ENCODE results near the gene TEX22.

Gene TEX22

DNA sequence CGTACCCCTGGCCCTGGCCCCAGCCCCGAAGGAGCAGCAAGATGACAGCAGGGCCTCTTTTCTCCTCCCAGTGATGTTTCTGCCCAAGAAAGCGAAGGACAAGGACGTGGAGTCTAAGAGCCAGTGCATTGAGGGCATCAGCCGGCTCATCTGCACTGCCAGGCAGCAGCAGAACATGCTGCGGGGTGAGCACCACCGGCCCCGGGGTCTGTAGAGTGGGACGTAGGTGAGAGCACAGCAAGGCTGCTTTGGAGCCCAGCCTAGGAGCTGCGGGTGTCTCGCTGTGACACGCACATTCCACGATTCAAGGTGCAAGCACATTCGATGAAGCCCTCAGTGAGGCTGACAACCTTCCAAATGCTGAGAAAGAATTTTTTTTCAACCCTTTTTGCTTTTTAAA is 5.2 kb upstream of the TEX22 start:
- TF ChIP-seq CTCF (conservative IDR thresholded peaks at IDR 0.05; ENCODE audit: low read length) = no peak
- TF ChIP-seq EZH2phosphoT487 (IDR thresholded peaks at IDR 0.05; ENCODE audit: borderline replicate concordance) = no peak
- Histone ChIP-seq H3K9me2 (replicated peaks; ENCODE audit: low read depth, low read length) (no peaks in the 10 kb centered on the region), H3K36me3 (ENCODE audit: insufficient read depth, low read length) (no peaks in the 10 kb centered on the region), H3K27me3 (ENCODE audit: insufficient read depth, low read length, poor library complexity, severe bottlenecking) (no peaks in the 10 kb centered on the region), H2AFZ (ENCODE audit: low read length) (no peak overlapping the region), H3F3A (ENCODE audit: low read depth) (no peaks in the 10 kb centered on the region), H3K9me3 (ENCODE audit: insufficient read depth, low read depth, low read length) (no peaks in the 10 kb centered on the region), H3K4me3 (ENCODE audit: low read length, poor library complexity, severe bottlenecking) (no peak overlapping the region), H3K9ac (ENCODE audit: low read depth, low read length, poor library complexity, severe bottlenecking) (no peak overlapping the region), H3K79me2 (ENCODE audit: insufficient read depth, low read length) (no peaks in the 10 kb centered on the region), H3K4me1 (ENCODE audit: insufficient read depth, low read length, poor library complexity, severe bottlenecking) (peaks cover 54% of the 10 kb centered on the region), H4K20me1 (ENCODE audit: insufficient read depth, low read length, poor library complexity, severe bottlenecking) (no peaks in the 10 kb centered on the region), H3K4me2 (ENCODE audit: low read depth, low read length, poor library complexity, severe bottlenecking) (no peak overlapping the region)

DNA sequence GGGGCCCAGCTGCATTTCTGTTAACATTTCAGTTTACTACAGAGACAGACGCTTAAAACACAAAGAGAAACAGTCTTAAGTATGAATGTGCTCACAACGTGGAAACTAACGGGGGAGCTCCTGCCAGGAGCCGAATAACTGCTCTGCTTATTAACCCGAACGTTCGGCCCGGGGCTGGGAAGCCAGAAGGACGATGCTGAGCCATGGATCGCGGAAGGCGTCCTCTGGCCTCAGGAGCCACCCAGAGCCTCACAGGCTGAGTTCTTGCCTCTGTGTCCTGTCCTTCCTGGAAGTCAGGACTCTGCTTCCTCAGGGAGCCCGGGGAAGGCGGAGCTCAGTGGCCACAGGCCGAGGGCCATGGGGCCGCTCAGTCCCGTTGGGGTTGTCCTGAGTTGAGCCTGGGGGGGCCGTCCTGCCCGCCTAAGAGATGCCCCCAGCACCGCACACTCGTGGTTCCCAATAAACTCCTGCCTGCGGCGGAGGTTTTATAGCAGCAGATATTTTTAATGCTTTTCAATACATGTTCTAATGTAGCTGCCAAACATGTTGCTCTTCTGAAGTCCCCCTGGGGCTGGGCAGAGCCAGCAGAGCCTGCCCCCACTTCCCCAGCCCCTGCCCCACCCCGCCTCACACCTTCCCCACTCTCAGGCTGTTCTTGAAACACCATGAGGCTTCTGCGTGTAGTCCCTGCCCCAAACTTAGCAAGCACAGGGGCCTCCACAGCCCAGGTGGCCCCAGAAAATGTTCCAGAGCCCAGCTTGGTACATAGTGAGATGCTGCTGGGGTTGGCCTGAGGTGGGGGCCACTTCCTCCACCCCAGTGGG is 3.4 kb upstream of the TEX22 start:
- Histone ChIP-seq H3K9me3 (ENCODE audit: insufficient read depth, low read depth, low read length) (no peaks in the 10 kb centered on the region), H3K27me3 (ENCODE audit: insufficient read depth, low read length, poor library complexity, severe bottlenecking) (no peaks in the 10 kb centered on the region), H3K9me2 (replicated peaks; ENCODE audit: low read depth, low read length) (no peaks in the 10 kb centered on the region), H3K4me2 (ENCODE audit: low read depth, low read length, poor library complexity, severe bottlenecking) (no peak overlapping the region), H3K36me3 (ENCODE audit: insufficient read depth, low read length) (no peaks in the 10 kb centered on the region), H2AFZ (ENCODE audit: low read length) (no peak overlapping the region), H4K20me1 (ENCODE audit: insufficient read depth, low read length, poor library complexity, severe bottlenecking) (peaks cover 6% of the 10 kb centered on the region), H3F3A (ENCODE audit: low read depth) (no peaks in the 10 kb centered on the region), H3K79me2 (ENCODE audit: insufficient read depth, low read length) (peaks cover 13% of the 10 kb centered on the region), H3K9ac (ENCODE audit: low read depth, low read length, poor library complexity, severe bottlenecking) (peak overlapping the region; percentile 44), H3K4me1 (ENCODE audit: insufficient read depth, low read length, poor library complexity, severe bottlenecking) (peaks cover 50% of the 10 kb centered on the region), H3K4me3 (ENCODE audit: low read length, poor library complexity, severe bottlenecking) (no peak overlapping the region)
- no peak for TF ChIP-seq EZH2phosphoT487 (IDR thresholded peaks at IDR 0.05; ENCODE audit: borderline replicate concordance)
- no peak for TF ChIP-seq CTCF (conservative IDR thresholded peaks at IDR 0.05; ENCODE audit: low read length)

DNA sequence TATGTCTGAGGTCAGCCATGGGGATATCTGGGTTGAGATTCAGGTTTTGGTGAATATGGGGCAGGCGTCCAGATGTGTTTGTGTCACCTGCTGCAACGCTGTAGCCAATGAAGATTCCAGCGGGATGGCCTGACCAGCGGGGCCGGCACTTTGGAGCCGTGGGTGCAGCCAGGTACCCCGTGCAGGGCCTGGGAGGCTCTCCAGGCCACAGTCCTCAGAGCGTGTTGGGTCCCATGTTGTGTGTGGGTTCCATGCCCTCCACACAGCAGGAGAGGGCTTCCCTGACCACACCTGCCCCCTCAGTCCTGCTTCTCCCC is 2.8 kb upstream of the TEX22 start:
- TF ChIP-seq EZH2phosphoT487 (IDR thresholded peaks at IDR 0.05; ENCODE audit: borderline replicate concordance) (no peak), CTCF (conservative IDR thresholded peaks at IDR 0.05; ENCODE audit: low read length) (no peak)
- H3K4me1 ChIP-seq (ENCODE audit: insufficient read depth, low read length, poor library complexity, severe bottlenecking) = peaks cover 50% of the 10 kb centered on the region
- H3K4me3 ChIP-seq (ENCODE audit: low read length, poor library complexity, severe bottlenecking) = no peak overlapping the region
- H4K20me1 ChIP-seq (ENCODE audit: insufficient read depth, low read length, poor library complexity, severe bottlenecking) = peaks cover 9% of the 10 kb centered on the region
- H2AFZ ChIP-seq (ENCODE audit: low read length) = no peak overlapping the region
- no peaks in the 10 kb centered on the region for H3K9me2 ChIP-seq (replicated peaks; ENCODE audit: low read depth, low read length)
- H3K36me3 ChIP-seq (ENCODE audit: insufficient read depth, low read length) = no peaks in the 10 kb centered on the region
- peak overlapping the region; percentile 14 for H3K4me2 ChIP-seq (ENCODE audit: low read depth, low read length, poor library complexity, severe bottlenecking)
- no peaks in the 10 kb centered on the region for H3K27me3 ChIP-seq (ENCODE audit: insufficient read depth, low read length, poor library complexity, severe bottlenecking)
- no peaks in the 10 kb centered on the region for H3F3A ChIP-seq (ENCODE audit: low read depth)
- no peaks in the 10 kb centered on the region for H3K9me3 ChIP-seq (ENCODE audit: insufficient read depth, low read depth, low read length)
- H3K79me2 ChIP-seq (ENCODE audit: insufficient read depth, low read length) = peaks cover 19% of the 10 kb centered on the region
- peak overlapping the region; percentile 44 for H3K9ac ChIP-seq (ENCODE audit: low read depth, low read length, poor library complexity, severe bottlenecking)

All from Loucy (cell line).